Upper lobe of left lung (tissue), 4 donors: ENCODE measurements around the gene TCAF2.
"Not testable (repeated sequence)": the region's sequence is repeated elsewhere in the genome, so short reads cannot be mapped to it uniquely, and the experiment has no call there.

ENCODE experiments used
- CTCF ChIP-seq, 6 experiments: fragments of 450-650 bp in 4 of 6; fragments of 200-600 bp in 2 of 6; sonication (generic) in 2 of 6; IDR thresholded peaks; one replicate each; pipeline ENCODE4 v1.5.1; 2016 to 2019; ENCODE audit warnings: antibody characterized with exemption in 6 of 6
- POLR2A ChIP-seq, 4 donors: fragments of 450-650 bp; IDR thresholded peaks; one replicate each; pipeline ENCODE4 v1.5.1; 2016 to 2017; ENCODE audit warnings: antibody characterized with exemption in 4 of 4, mild to moderate bottlenecking in 2 of 4
- POLR2AphosphoS5 ChIP-seq, 2 donors: sonication (generic); formaldehyde crosslinking; IDR thresholded peaks; one replicate each; pipeline ENCODE4 v1.5.1; 2017; ENCODE audit warnings: antibody characterized with exemption in 2 of 2

- not testable (repeated sequence) for TF ChIP-seq POLR2AphosphoS5, POLR2A, CTCF (IDR thresholded peaks at IDR 0.05)
Measured at GRCh38 chr7:143571501-143571900, 49.3 kb upstream of the TCAF2 start, which contains the start of gene CTAGE15.
